PC-3 (cell line): ENCODE results near the gene HES1.

Experiments
- CTCF ChIP-seq: fragments of 300-600 bp; sonication (generic); conservative IDR thresholded peaks from 2 replicates; pipeline ENCODE4 v1.5.1; 2017; ENCODE audit warnings: antibody characterized with exemption, low read depth, mild to moderate bottlenecking, low read length
- EZH2 ChIP-seq: fragments of 300-600 bp; sonication (generic); IDR thresholded peaks from one replicate; pipeline ENCODE4 v1.6.1; 2017; ENCODE audit warnings: antibody characterized with exemption, mild to moderate bottlenecking, low read length; ENCODE audit not compliant: unreplicated experiment
- EZH2phosphoT487 ChIP-seq: fragments of 300-600 bp; sonication (generic); IDR thresholded peaks from 2 replicates; pipeline ENCODE4 v1.6.1; 2018; ENCODE audit warnings: mild to moderate bottlenecking, antibody characterized with exemption, low read length, borderline replicate concordance

- no peak for TF ChIP-seq EZH2
- no peak for TF ChIP-seq CTCF
- no peak for TF ChIP-seq EZH2phosphoT487
These were observed 49.3 kb downstream of the HES1 start for GRCh38 chr3:194185221-194185620.
